Neural cell (in vitro differentiated cells): Measurements from ENCODE around the gene C16orf86.

Source experiments
- CTCF ChIP-seq: fragments of 450-650 bp; IDR thresholded peaks from 2 replicates; pipeline ENCODE4 v1.5.1; 2014; ENCODE audit warnings: antibody characterized with exemption, mild to moderate bottlenecking, moderate library complexity; ENCODE audit not compliant: poor library complexity, severe bottlenecking
- RAD21 ChIP-seq: fragments of 450-650 bp; conservative IDR thresholded peaks from 2 replicates; pipeline ENCODE4 v1.6.1; 2014; ENCODE audit warnings: antibody characterized with exemption, mild to moderate bottlenecking, moderate library complexity

- no peak for TF ChIP-seq CTCF
- no peak for TF ChIP-seq RAD21
Measured at GRCh38 chr16:67653789-67654402, 12.7 kb upstream of the C16orf86 start.
